BJ (cell line): ENCODE measurements around the gene OTP. TPM values are rescaled to one million over a fixed set of nuclear protein-coding genes. Genes with fewer than 3 reads are reported as not detected.

Experiments used
- CTCF ChIA-PET: fragments of 350-600 bp; formaldehyde crosslinking; extraction: SDS; loops from one replicate; lab custom pipeline; 2021; ENCODE audit warnings: antibody characterized with exemption, inconsistent platforms; lab: Yijun Ruan, JAX
- POLR2A ChIA-PET: fragments of 300-600 bp; sonication (Branson Sonifier 250); formaldehyde crosslinking; extraction: SDS; loops from one replicate; lab custom pipeline; 2021; ENCODE audit warnings: antibody characterized with exemption; lab: Charles Lee
- DNase-seq: peaks from one replicate; pipeline ENCODE4 v3.0.0-alpha.2; 2011; ENCODE audit warnings: low read depth
- H3K27me3 ChIP-seq: 2 replicates; pipeline ENCODE4 v1.6.0; 2011; ENCODE audit warnings: low read length; ENCODE audit not compliant: control insufficient read depth, insufficient read depth
- H3K36me3 ChIP-seq: 2 replicates; pipeline ENCODE4 v1.5.1; 2011; ENCODE audit warnings: low read length; ENCODE audit not compliant: control insufficient read depth, insufficient read depth
- H3K4me3 ChIP-seq: 2 replicates; pipeline ENCODE4 v1.5.1; 2011; ENCODE audit warnings: low read depth, mild to moderate bottlenecking, control low read depth, low read length
- CTCF ChIP-seq: IDR thresholded peaks from 2 replicates; pipeline ENCODE4 v1.5.1; 2011; ENCODE audit warnings: low read depth, mild to moderate bottlenecking, control low read depth, inconsistent platforms, low read length, moderate library complexity; ENCODE audit not compliant: insufficient read depth
- polyA plus RNA-seq: library from polyadenylated mRNA; depleted of rRNA; stranded (reverse); fragments of >200 nt; gene quantifications from 2 replicates; pipeline ENCODE4 v1.2.3, GENCODE V29; 2011

Gene OTP
- polyA plus RNA-seq, 1 experiment = not detected

GRCh38 chr5:77607324-77607723 is 31.2 kb downstream of the OTP start:
- CTCF ChIA-PET = no interaction called here
- Histone ChIP-seq H3K27me3 (no peaks in the 10 kb centered on the region), H3K4me3 (no peak overlapping the region), H3K36me3 (no peaks in the 10 kb centered on the region)
- POLR2A ChIA-PET = no interaction called here
- no peak for DNase-seq
- TF ChIP-seq CTCF = no peak

GRCh38 chr5:77606279-77606678 is 32.2 kb downstream of the OTP start:
- no peak overlapping the region for H3K4me3 ChIP-seq
- no peaks in the 10 kb centered on the region for H3K27me3 ChIP-seq
- H3K36me3 ChIP-seq = no peaks in the 10 kb centered on the region
- no peak for DNase-seq
- no peak for TF ChIP-seq CTCF
- ChIA-PET CTCF (no interaction called here), POLR2A (no interaction called here)

GRCh38 chr5:77599679-77600078 is 38.8 kb downstream of the OTP start:
- ChIA-PET CTCF (no interaction called here), POLR2A (no interaction called here)
- Histone ChIP-seq H3K36me3 (no peaks in the 10 kb centered on the region), H3K27me3 (0 out of 2 replicates have a peak, but pooled peaks cover 2% of the 10 kb centered on the region), H3K4me3 (no peak overlapping the region)
- DNase-seq = no peak
- no peak for TF ChIP-seq CTCF

- DNase-seq = no peak
- ChIA-PET CTCF (interaction anchor here (0.6 kb wide), 1 partner anchor 1071 kb away, joined by 3 read pairs; no protein-coding TSS in a partner anchor), POLR2A (no interaction called here)
- TF ChIP-seq CTCF = no peak
- Histone ChIP-seq H3K4me3 (no peak overlapping the region), H3K27me3 (0 out of 2 replicates have a peak, but pooled peaks cover 1% of the 10 kb centered on the region), H3K36me3 (no peaks in the 10 kb centered on the region)
Measured at GRCh38 chr5:77590347-77590746, 48.2 kb downstream of the OTP start.

GRCh38 chr5:77588175-77588574 is 50.3 kb downstream of the OTP start:
- TF ChIP-seq CTCF = no peak
- POLR2A ChIA-PET = no interaction called here
- CTCF ChIA-PET = no interaction called here
- 0 out of 2 replicates have a peak, but pooled peaks cover 1% of the 10 kb centered on the region for H3K27me3 ChIP-seq
- no peak overlapping the region for H3K4me3 ChIP-seq
- no peaks in the 10 kb centered on the region for H3K36me3 ChIP-seq
- no peak for DNase-seq
